ENCODE results near the gene POLD2.

Gene POLD2

GRCh38 chr7:44150966-44151941 lies 27.9 kb upstream of the POLD2 start:
- H3K36me3 ChIP-seq (ENCODE audit: low read length), result no peaks in the 10 kb centered on the region
- H3K9ac ChIP-seq (ENCODE audit: low read length), result no peak overlapping the region
- H3K4me2 ChIP-seq (ENCODE audit: low read depth, low read length, poor library complexity, severe bottlenecking), result no peak overlapping the region
- no peak overlapping the region for H3K27ac ChIP-seq (ENCODE audit: low read depth, low read length)
- H3K79me2 ChIP-seq (ENCODE audit: insufficient read depth, low read length), result no peaks in the 10 kb centered on the region
- H2AFZ ChIP-seq (ENCODE audit: low read depth, low read length, severe bottlenecking), result no peak overlapping the region
- H3K4me3 ChIP-seq (ENCODE audit: insufficient read depth, low read length, poor library complexity, severe bottlenecking), result no peak overlapping the region
- no peaks in the 10 kb centered on the region for H3F3A ChIP-seq (ENCODE audit: insufficient read depth)
- no peaks in the 10 kb centered on the region for H3K9me3 ChIP-seq (ENCODE audit: insufficient read depth, low read length)
- H3K27me3 ChIP-seq (ENCODE audit: low read length), result no peaks in the 10 kb centered on the region
- no peaks in the 10 kb centered on the region for H3K9me2 ChIP-seq (replicated peaks; ENCODE audit: insufficient read depth, low read length)
- H4K20me1 ChIP-seq (ENCODE audit: low read depth, low read length), result no peaks in the 10 kb centered on the region
- TF ChIP-seq EZH2phosphoT487 (conservative IDR thresholded peaks at IDR 0.05; ENCODE audit: low read length), result no peak

DNA sequence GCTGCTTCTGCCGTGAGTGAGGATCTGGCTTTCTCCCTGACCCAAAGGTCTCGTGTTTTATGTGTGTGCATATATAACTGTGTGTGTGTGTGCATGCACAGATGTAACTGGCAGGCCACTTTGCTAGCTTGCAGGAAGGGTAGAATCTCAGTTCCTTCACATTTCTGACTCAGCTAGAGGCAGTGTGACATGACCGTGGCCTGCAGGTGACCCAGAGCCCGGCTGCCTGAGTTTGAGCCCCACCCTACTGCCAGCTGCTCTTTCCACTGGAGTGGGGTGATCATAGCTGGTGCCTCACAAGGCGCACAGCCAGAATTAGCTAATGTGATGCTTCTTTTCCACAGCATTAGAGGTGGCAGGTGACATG lies 27.1 kb upstream of the POLD2 start:
- no peaks in the 10 kb centered on the region for H3K36me3 ChIP-seq (ENCODE audit: low read length)
- no peak overlapping the region for H3K4me2 ChIP-seq (ENCODE audit: low read depth, low read length, poor library complexity, severe bottlenecking)
- H3K9me3 ChIP-seq (ENCODE audit: insufficient read depth, low read length), result no peaks in the 10 kb centered on the region
- no peak overlapping the region for H3K4me3 ChIP-seq (ENCODE audit: insufficient read depth, low read length, poor library complexity, severe bottlenecking)
- H3F3A ChIP-seq (ENCODE audit: insufficient read depth), result no peaks in the 10 kb centered on the region
- H3K9ac ChIP-seq (ENCODE audit: low read length), result no peak overlapping the region
- H3K27me3 ChIP-seq (ENCODE audit: low read length), result no peaks in the 10 kb centered on the region
- no peaks in the 10 kb centered on the region for H4K20me1 ChIP-seq (ENCODE audit: low read depth, low read length)
- TF ChIP-seq EZH2phosphoT487 (conservative IDR thresholded peaks at IDR 0.05; ENCODE audit: low read length) (no peak), CTCF (IDR thresholded peaks at IDR 0.05; ENCODE audit: insufficient read depth, low read length, poor library complexity, severe bottlenecking) (no peak)
- no peak overlapping the region for H3K27ac ChIP-seq (ENCODE audit: low read depth, low read length)
- H3K79me2 ChIP-seq (ENCODE audit: insufficient read depth, low read length), result no peaks in the 10 kb centered on the region
- no peaks in the 10 kb centered on the region for H3K9me2 ChIP-seq (replicated peaks; ENCODE audit: insufficient read depth, low read length)
- no peak overlapping the region for H2AFZ ChIP-seq (ENCODE audit: low read depth, low read length, severe bottlenecking)

DNA sequence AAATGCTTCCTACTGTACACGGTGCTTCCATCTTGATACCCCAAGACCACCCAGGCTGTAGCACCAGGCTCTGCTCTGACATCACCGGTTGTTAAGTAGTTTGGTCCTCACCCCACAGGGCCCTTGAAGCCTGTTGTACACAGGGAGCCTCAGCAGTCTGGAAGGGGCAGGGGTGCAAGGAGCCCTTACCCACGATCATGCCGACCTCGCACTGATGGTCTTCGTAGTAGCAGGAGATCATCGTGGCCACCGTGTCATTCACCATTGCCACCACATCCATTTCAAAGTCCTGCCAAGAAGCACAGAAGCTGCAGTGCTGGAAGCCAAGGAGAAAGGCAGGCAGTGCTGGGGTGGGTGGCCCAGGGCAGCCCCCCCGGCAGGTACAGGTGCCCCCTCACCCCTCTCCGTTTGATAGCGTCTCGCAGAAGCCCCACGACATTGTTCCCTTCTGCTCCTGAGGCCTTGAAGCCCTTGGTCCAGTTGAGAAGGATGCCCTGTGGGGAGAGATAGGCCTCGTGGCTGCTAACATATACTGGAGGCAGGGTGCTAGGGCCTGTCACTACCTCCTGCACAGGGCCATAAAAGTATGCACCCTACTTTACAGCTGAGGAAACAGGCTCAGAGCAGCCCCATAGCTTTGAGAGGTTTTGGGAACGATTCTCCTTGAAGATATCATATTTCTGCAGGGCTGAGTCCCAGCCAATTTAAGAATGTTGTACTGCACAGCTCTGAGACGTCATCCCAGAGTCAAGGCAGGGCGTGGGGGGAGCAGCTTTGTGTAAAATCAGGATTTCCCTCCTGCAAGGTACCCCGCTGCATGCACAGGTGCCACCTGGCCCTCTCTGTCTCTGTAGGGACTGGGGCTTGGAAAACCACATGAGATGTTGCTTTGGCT lies 26.5 kb upstream of the POLD2 start:
- no peak overlapping the region for H2AFZ ChIP-seq (ENCODE audit: low read depth, low read length, severe bottlenecking)
- no peak overlapping the region for H3K4me3 ChIP-seq (ENCODE audit: insufficient read depth, low read length, poor library complexity, severe bottlenecking)
- H3F3A ChIP-seq (ENCODE audit: insufficient read depth), result no peaks in the 10 kb centered on the region
- H3K79me2 ChIP-seq (ENCODE audit: insufficient read depth, low read length), result no peaks in the 10 kb centered on the region
- no peaks in the 10 kb centered on the region for H4K20me1 ChIP-seq (ENCODE audit: low read depth, low read length)
- H3K9me3 ChIP-seq (ENCODE audit: insufficient read depth, low read length), result no peaks in the 10 kb centered on the region
- H3K9me2 ChIP-seq (replicated peaks; ENCODE audit: insufficient read depth, low read length), result no peaks in the 10 kb centered on the region
- no peaks in the 10 kb centered on the region for H3K27me3 ChIP-seq (ENCODE audit: low read length)
- H3K36me3 ChIP-seq (ENCODE audit: low read length), result no peaks in the 10 kb centered on the region
- no peak overlapping the region for H3K9ac ChIP-seq (ENCODE audit: low read length)
- TF ChIP-seq CTCF (IDR thresholded peaks at IDR 0.05; ENCODE audit: insufficient read depth, low read length, poor library complexity, severe bottlenecking) (no peak), EZH2phosphoT487 (conservative IDR thresholded peaks at IDR 0.05; ENCODE audit: low read length) (no peak)
- no peak overlapping the region for H3K4me2 ChIP-seq (ENCODE audit: low read depth, low read length, poor library complexity, severe bottlenecking)
- H3K27ac ChIP-seq (ENCODE audit: low read depth, low read length), result no peak overlapping the region

Measured in SU-DHL-6 (cell line).